DND-41 (cell line): ENCODE data around the gene DEFB113.
"Not testable (repeated sequence)": the region's sequence is repeated elsewhere in the genome, so short reads cannot be mapped to it uniquely, and the experiment has no call there.

Experiments used
- ATAC-seq: fragments of 200-7000 bp; cut with Tn5 transposase; 3 replicates; pipeline ENCODE4 v1.9.1; 2021; ENCODE audit warnings: low read depth; ENCODE audit not compliant: insufficient read depth
- DNase-seq: peaks from one replicate; pipeline ENCODE4 v3.0.0-alpha.2; 2020
- H2AFZ ChIP-seq: 2 replicates; pipeline ENCODE4 v1.6.0; 2012; ENCODE audit warnings: low read depth, low read length
- H3K27ac ChIP-seq: 2 replicates; pipeline ENCODE4 v1.5.1; 2012; ENCODE audit warnings: low read length, inconsistent platforms
- H3K27me3 ChIP-seq: fragments of 200-600 bp; sonication (generic); 2 replicates; pipeline ENCODE4 v1.6.0; 2012; ENCODE audit warnings: low read length, mild to moderate bottlenecking, inconsistent platforms; ENCODE audit not compliant: insufficient read depth, poor library complexity
- H3K36me3 ChIP-seq: 2 replicates; pipeline ENCODE4 v1.5.1; 2012; ENCODE audit warnings: low read length, inconsistent platforms; ENCODE audit not compliant: insufficient read depth
- H3K4me1 ChIP-seq: 2 replicates; pipeline ENCODE4 v1.5.1; 2012; ENCODE audit warnings: mild to moderate bottlenecking, low read length; ENCODE audit not compliant: insufficient read depth
- H3K4me2 ChIP-seq: 2 replicates; pipeline ENCODE4 v1.6.0; 2012; ENCODE audit warnings: mild to moderate bottlenecking, moderate library complexity, low read length, inconsistent platforms; ENCODE audit not compliant: insufficient read depth
- H3K4me3 ChIP-seq, 2 experiments: fragments of 200-600 bp in 1 of 2; shearing (Covaris generic) in 1 of 2; 2 replicates each; pipeline ENCODE4 v1.5.1; 2012 to 2016; ENCODE audit warnings: inconsistent platforms in 2 of 2, low read length in 2 of 2, mild to moderate bottlenecking in 2 of 2, low read depth in 1 of 2, moderate library complexity in 1 of 2
- H3K79me2 ChIP-seq: 2 replicates; pipeline ENCODE4 v1.6.0; 2012; ENCODE audit warnings: low read length, inconsistent platforms; ENCODE audit not compliant: insufficient read depth
- H3K9ac ChIP-seq: 2 replicates; pipeline ENCODE4 v1.6.0; 2012; ENCODE audit warnings: low read depth, mild to moderate bottlenecking, inconsistent platforms, low read length, moderate library complexity
- H3K9me3 ChIP-seq: 2 replicates; pipeline ENCODE4 v1.5.1; 2012; ENCODE audit warnings: low read length, moderate library complexity, mild to moderate bottlenecking, inconsistent platforms; ENCODE audit not compliant: insufficient read depth, severe bottlenecking
- H4K20me1 ChIP-seq: 2 replicates; pipeline ENCODE4 v1.6.0; 2012; ENCODE audit warnings: low read length; ENCODE audit not compliant: insufficient read depth
- CTCF ChIP-seq: IDR thresholded peaks from 2 replicates; pipeline ENCODE4 v1.5.1; 2012; ENCODE audit warnings: borderline replicate concordance, low read length, moderate library complexity, mild to moderate bottlenecking; ENCODE audit not compliant: poor library complexity, severe bottlenecking; ENCODE audit errors: extremely low read depth
- EZH2 ChIP-seq: IDR thresholded peaks from 3 replicates; pipeline ENCODE4 v1.6.1; 2012; ENCODE audit warnings: borderline replicate concordance, low read depth, mild to moderate bottlenecking, moderate library complexity, low read length, inconsistent platforms; ENCODE audit not compliant: severe bottlenecking

DEFB113 gene

GRCh38 chr6:49949062-49949461 is 20.4 kb downstream of the DEFB113 start:
- Histone ChIP-seq H3K79me2 (no peaks in the 10 kb centered on the region), H3K4me2 (no peak overlapping the region), H3K9ac (no peak overlapping the region), H4K20me1 (no peaks in the 10 kb centered on the region), H3K27ac (no peak overlapping the region), H2AFZ (no peak overlapping the region), H3K27me3 (no peaks in the 10 kb centered on the region), H3K4me1 (no peaks in the 10 kb centered on the region), H3K36me3 (no peaks in the 10 kb centered on the region), H3K9me3 (no peaks in the 10 kb centered on the region), H3K4me3 (no peak overlapping the region)
- DNase-seq (no peak), ATAC-seq (no peak)
- TF ChIP-seq EZH2 (no peak), CTCF (no peak)

- no peak overlapping the region for H2AFZ ChIP-seq
- H3K27ac ChIP-seq, result no peak overlapping the region
- no peaks in the 10 kb centered on the region for H3K79me2 ChIP-seq
- H3K9ac ChIP-seq, result no peak overlapping the region
- ATAC-seq (no peak), DNase-seq (no peak)
- H3K27me3 ChIP-seq, result no peaks in the 10 kb centered on the region
- TF ChIP-seq EZH2 (no peak), CTCF (no peak)
- H3K4me2 ChIP-seq, result no peak overlapping the region
- no peaks in the 10 kb centered on the region for H3K36me3 ChIP-seq
- no peaks in the 10 kb centered on the region for H3K4me1 ChIP-seq
- no peaks in the 10 kb centered on the region for H4K20me1 ChIP-seq
- no peaks in the 10 kb centered on the region for H3K9me3 ChIP-seq
- no peak overlapping the region for H3K4me3 ChIP-seq
Measured at GRCh38 chr6:49946835-49947234, 22.6 kb downstream of the DEFB113 start.

- not testable (repeated sequence) for ATAC-seq, H2AFZ ChIP-seq, H4K20me1 ChIP-seq, DNase-seq, H3K4me3 ChIP-seq, H3K27me3 ChIP-seq, H3K36me3 ChIP-seq, H3K9me3 ChIP-seq, H3K9ac ChIP-seq, H3K79me2 ChIP-seq, H3K4me2 ChIP-seq, H3K4me1 ChIP-seq, H3K27ac ChIP-seq
Measured at GRCh38 chr6:49944068-49944467, 25.4 kb downstream of the DEFB113 start.

GRCh38 chr6:49939993-49940498 is 29.4 kb downstream of the DEFB113 start:
- Histone ChIP-seq H3K79me2 (no peaks in the 10 kb centered on the region), H3K27ac (no peak overlapping the region), H3K36me3 (no peaks in the 10 kb centered on the region), H4K20me1 (no peaks in the 10 kb centered on the region), H3K9ac (no peak overlapping the region), H3K9me3 (no peaks in the 10 kb centered on the region), H3K4me3 (no peak overlapping the region), H3K27me3 (no peaks in the 10 kb centered on the region), H2AFZ (no peak overlapping the region), H3K4me2 (no peak overlapping the region), H3K4me1 (no peaks in the 10 kb centered on the region)
- DNase-seq, result no peak
- no peak for ATAC-seq
- TF ChIP-seq EZH2 (no peak), CTCF (no peak)
